IMR-90 (cell line): ENCODE data around the gene DVL3. TPM values are rescaled to one million over a fixed set of nuclear protein-coding genes. Genes with fewer than 3 reads are reported as not detected.

ENCODE experiments used
- ATAC-seq: fragments of 200-7000 bp; cut with Tn5 transposase; 2 replicates; pipeline ENCODE4 v1.9.1; 2020; ENCODE audit warnings: low read depth, mild to moderate bottlenecking, moderate library complexity
- BruUV-seq: library from RNA; stranded (reverse); fragments of 400-500 nt; replicated peaks from 2 replicates; lab custom pipeline; 2021; lab: Mats Ljungman, UMichigan
- CTCF ChIA-PET: fragments of 300-600 bp; formaldehyde crosslinking; extraction: SDS; loops from one replicate; lab custom pipeline; 2021; ENCODE audit warnings: antibody characterized with exemption; lab: Yijun Ruan, JAX
- POLR2A ChIA-PET: fragments of 300-600 bp; sonication (Branson Sonifier 250); formaldehyde crosslinking; loops from one replicate; lab custom pipeline; 2022; ENCODE audit warnings: antibody characterized with exemption; ENCODE audit not compliant: unreplicated experiment; lab: Charles Lee
- DNase-seq: peaks from one replicate; pipeline ENCODE4 v3.0.0; 2013
- H2AFZ ChIP-seq: replicated peaks from 2 replicates; pipeline ENCODE3; 2013; ENCODE audit warnings: low read length, mild to moderate bottlenecking; ENCODE audit not compliant: poor library complexity
- H2AK5ac ChIP-seq: 2 replicates; pipeline ENCODE4 v1.6.1; 2013; ENCODE audit warnings: low read depth, low read length, inconsistent platforms
- H2AK9ac ChIP-seq: replicated peaks from 2 replicates; pipeline ENCODE3; 2013; ENCODE audit warnings: mild to moderate bottlenecking, low read depth, low read length, moderate library complexity; ENCODE audit not compliant: poor library complexity
- H2BK120ac ChIP-seq: 2 replicates; pipeline ENCODE4 v1.6.1; 2013; ENCODE audit warnings: low read depth, low read length, inconsistent platforms
- H2BK15ac ChIP-seq: 3 replicates; pipeline ENCODE4 v1.6.1; 2013; ENCODE audit warnings: low read depth, low read length, inconsistent platforms
- H2BK20ac ChIP-seq: 2 replicates; pipeline ENCODE4 v1.6.1; 2013; ENCODE audit warnings: low read depth, mild to moderate bottlenecking, inconsistent platforms, low read length, moderate library complexity
- H2BK5ac ChIP-seq: 2 replicates; pipeline ENCODE4 v1.6.1; 2013; ENCODE audit warnings: mild to moderate bottlenecking, low read depth, low read length, inconsistent platforms; ENCODE audit not compliant: poor library complexity, severe bottlenecking
- H3K14ac ChIP-seq: replicated peaks from 2 replicates; pipeline ENCODE4 v1.6.1; 2013; ENCODE audit warnings: low read depth, low read length, inconsistent platforms
- H3K18ac ChIP-seq: 2 replicates; pipeline ENCODE4 v1.6.1; 2013; ENCODE audit warnings: low read depth, low read length, control low read depth
- H3K23ac ChIP-seq: 2 replicates; pipeline ENCODE4 v1.6.1; 2013; ENCODE audit warnings: low read depth, low read length, inconsistent platforms
- H3K27ac ChIP-seq: 2 replicates; pipeline ENCODE4 v1.5.1; 2013; ENCODE audit warnings: mild to moderate bottlenecking, control low read depth, low read length; ENCODE audit not compliant: insufficient read depth
- H3K27me3 ChIP-seq: 2 replicates; pipeline ENCODE4 v1.6.1; 2013; ENCODE audit warnings: low read length; ENCODE audit not compliant: control insufficient read depth, insufficient read depth
- H3K36me3 ChIP-seq: 2 replicates; pipeline ENCODE4 v1.6.1; 2013; ENCODE audit warnings: low read length, mixed read lengths; ENCODE audit not compliant: control insufficient read depth, insufficient read depth
- H3K4ac ChIP-seq: 2 replicates; pipeline ENCODE4 v1.6.1; 2013; ENCODE audit warnings: low read depth, low read length, inconsistent platforms
- H3K4me1 ChIP-seq: 2 replicates; pipeline ENCODE4 v1.6.1; 2013; ENCODE audit warnings: low read length, mixed read lengths; ENCODE audit not compliant: control insufficient read depth, insufficient read depth
- H3K4me2 ChIP-seq: 2 replicates; pipeline ENCODE4 v1.6.1; 2013; ENCODE audit warnings: low read depth, mild to moderate bottlenecking, control low read depth, low read length, moderate library complexity
- H3K4me3 ChIP-seq: 2 replicates; pipeline ENCODE4 v1.5.1; 2013; ENCODE audit warnings: low read depth, mild to moderate bottlenecking, control low read depth, low read length, moderate library complexity; ENCODE audit not compliant: insufficient read depth
- H3K56ac ChIP-seq: 2 replicates; pipeline ENCODE4 v1.6.1; 2013; ENCODE audit warnings: low read length, inconsistent platforms; ENCODE audit not compliant: insufficient read depth; ENCODE audit errors: extremely low read depth
- H3K79me1 ChIP-seq, 2 experiments: 2 replicates each; pipeline ENCODE4 v1.6.1; 2013; ENCODE audit warnings: low read length in 2 of 2, inconsistent platforms in 1 of 2, low read depth in 1 of 2
- H3K9ac ChIP-seq: 2 replicates; pipeline ENCODE4 v1.6.1; 2013; ENCODE audit warnings: low read depth, low read length, control low read depth
- H3K9me1 ChIP-seq: 2 replicates; pipeline ENCODE4 v1.6.1; 2013; ENCODE audit warnings: low read length, inconsistent platforms; ENCODE audit not compliant: insufficient read depth
- H3K9me3 ChIP-seq: 2 replicates; pipeline ENCODE4 v1.6.1; 2013; ENCODE audit warnings: low read length; ENCODE audit not compliant: control insufficient read depth, insufficient read depth
- H4K20me1 ChIP-seq: 2 replicates; pipeline ENCODE4 v1.6.1; 2013; ENCODE audit warnings: low read length, inconsistent platforms; ENCODE audit not compliant: insufficient read depth
- H4K5ac ChIP-seq: 2 replicates; pipeline ENCODE4 v1.6.1; 2013; ENCODE audit warnings: mild to moderate bottlenecking, low read depth, low read length, control low read depth
- H4K8ac ChIP-seq, 2 experiments: 2 replicates each; pipeline ENCODE4 v1.6.1; 2013; ENCODE audit warnings: low read depth in 2 of 2, low read length in 2 of 2, control low read depth in 1 of 2, inconsistent platforms in 1 of 2
- H4K91ac ChIP-seq: 2 replicates; pipeline ENCODE4 v1.6.1; 2013; ENCODE audit warnings: low read depth, low read length, inconsistent platforms; ENCODE audit not compliant: insufficient read depth
- CEBPB ChIP-seq: IDR thresholded peaks from 2 replicates; pipeline ENCODE4 v1.6.1; 2012; ENCODE audit warnings: low read depth, low read length, improper control_type of control experiment
- CHD1 ChIP-seq: IDR thresholded peaks from 2 replicates; pipeline ENCODE4 v1.6.1; 2012; ENCODE audit warnings: low read depth, low read length, improper control_type of control experiment
- CTCF ChIP-seq: conservative IDR thresholded peaks from 2 replicates; pipeline ENCODE4 v1.5.1; 2012; ENCODE audit warnings: mild to moderate bottlenecking, low read depth, low read length, improper control_type of control experiment
- MXI1 ChIP-seq: IDR thresholded peaks from 2 replicates; pipeline ENCODE4 v1.6.1; 2012; ENCODE audit warnings: low read depth, mild to moderate bottlenecking, low read length, moderate library complexity, borderline replicate concordance
- NFE2L2 ChIP-seq: fragments of 150-350 bp; IDR thresholded peaks from 2 replicates; pipeline ENCODE4 v1.6.1; 2016; ENCODE audit warnings: low read depth, mild to moderate bottlenecking, low read length
- RCOR1 ChIP-seq: IDR thresholded peaks from 2 replicates; pipeline ENCODE4 v1.6.1; 2012; ENCODE audit warnings: mild to moderate bottlenecking, low read length, improper control_type of control experiment; ENCODE audit not compliant: insufficient replicate concordance
- RFX5 ChIP-seq: IDR thresholded peaks from 2 replicates; pipeline ENCODE4 v1.8.0; 2012; ENCODE audit warnings: low read depth, mild to moderate bottlenecking, low read length, moderate library complexity
- SMC3 ChIP-seq: fragments of 150-350 bp; IDR thresholded peaks from 2 replicates; pipeline ENCODE4 v1.6.1; 2016; ENCODE audit warnings: low read depth, mild to moderate bottlenecking, antibody characterized with exemption, low read length, moderate library complexity
- WGBS, 2 experiments: methylation state at CpG; one replicate each; pipeline versions ENCODE4 v1.1.5 to v1.1.7; 2013; ENCODE audit warnings: missing lambda C conversion rate in 2 of 2; ENCODE audit not compliant: insufficient read length in 1 of 2; ENCODE audit errors: extremely low coverage in 2 of 2; 5-methylcytosine and 5-hydroxymethylcytosine counted together
- dilution Hi-C: fragments of 300-500 bp; cut with HindIII; formaldehyde crosslinking; loops from one replicate; pipeline ENCODE4 v1.14.3; 2018; ENCODE audit warnings: low sequenced_read_pairs; ENCODE audit not compliant: unreplicated experiment
- in situ Hi-C: fragments of 300-500 bp; cut with MboI; formaldehyde crosslinking; loops from 3 replicates; pipeline ENCODE4 v1.14.3; 2019; ENCODE audit warnings: low sequenced_read_pairs, inconsistent platforms, mixed read lengths
- intact Hi-C: fragments of 100-400 bp; cut with micrococcal nuclease; formaldehyde crosslinking; loops from 2 replicates; pipeline ENCODE4 v1.10.0; 2022
- polyA plus RNA-seq, 3 experiments: library from polyadenylated mRNA; depleted of rRNA; stranded (reverse); fragments of >200 nt; gene quantifications; 2 replicates each; pipeline ENCODE4 v1.2.3, GENCODE V29; 2012; ENCODE audit warnings: low replicate concordance in 1 of 3
- total RNA-seq: library from RNA; depleted of rRNA; stranded (reverse); fragments of >200 nt; gene quantifications from 2 replicates; pipeline ENCODE4 v1.2.3, GENCODE V29; 2012

DVL3 gene
- total and polyA plus RNA-seq, 2 of the 4 experiments (the other 2 are of a cell fraction) = 23.3 to 40.4 TPM

GRCh38 chr3:184218814-184219213, 63.6 kb downstream of the DVL3 start:
- H3K18ac ChIP-seq = no peak overlapping the region
- H3K27ac ChIP-seq = no peak overlapping the region
- BruUV-seq = no TSS peak
- no peaks in the 10 kb centered on the region for H3K9me3 ChIP-seq
- no peak overlapping the region for H3K9ac ChIP-seq
- in situ Hi-C loops = no loop called here
- no peak overlapping the region for H2AK5ac ChIP-seq
- no peak overlapping the region for H4K8ac ChIP-seq
- H2AK9ac ChIP-seq = no peak overlapping the region
- H2BK120ac ChIP-seq = no peak overlapping the region
- H4K20me1 ChIP-seq = no peaks in the 10 kb centered on the region
- no peak overlapping the region for H2BK5ac ChIP-seq
- no peak for TF ChIP-seq NFE2L2
- no peak for TF ChIP-seq CHD1
- no peak for TF ChIP-seq RCOR1
- no peak for TF ChIP-seq MXI1
- TF ChIP-seq SMC3 = no peak
- no peak for TF ChIP-seq CTCF
- no peak for TF ChIP-seq CEBPB
- no peak for TF ChIP-seq RFX5
- ATAC-seq (no peak), DNase-seq (no peak)
- no peaks in the 10 kb centered on the region for H3K36me3 ChIP-seq
- no peak overlapping the region for H3K23ac ChIP-seq
- no peak overlapping the region for H2BK20ac ChIP-seq
- H4K5ac ChIP-seq = no peak overlapping the region
- no peak overlapping the region for H3K4ac ChIP-seq
- no peak overlapping the region for H4K91ac ChIP-seq
- no peak overlapping the region for H3K4me3 ChIP-seq
- H3K56ac ChIP-seq = no peak overlapping the region
- no peaks in the 10 kb centered on the region for H3K9me1 ChIP-seq
- ChIA-PET CTCF (no interaction called here), POLR2A (no interaction called here)
- H3K4me2 ChIP-seq = no peak overlapping the region
- no peaks in the 10 kb centered on the region for H3K4me1 ChIP-seq
- dilution Hi-C loops = no loop called here
- H3K79me1 ChIP-seq = no peaks in the 10 kb centered on the region
- H2BK15ac ChIP-seq = no peak overlapping the region
- intact Hi-C loops = no loop called here
- no CpG with 5 or more reads among the region's 4 CpGs for WGBS, 2 experiments
- no peak overlapping the region for H3K14ac ChIP-seq
- no peak overlapping the region for H2AFZ ChIP-seq
- H3K27me3 ChIP-seq = peaks cover 3% of the 10 kb centered on the region; the same call in 1 of the 2 replicates
